Measurements from ENCODE around the gene OR51M1.

GRCh38 chr11:5368502-5369043 is 15.0 kb upstream of the OR51M1 start:
- TF ChIP-seq, protein P1, sequence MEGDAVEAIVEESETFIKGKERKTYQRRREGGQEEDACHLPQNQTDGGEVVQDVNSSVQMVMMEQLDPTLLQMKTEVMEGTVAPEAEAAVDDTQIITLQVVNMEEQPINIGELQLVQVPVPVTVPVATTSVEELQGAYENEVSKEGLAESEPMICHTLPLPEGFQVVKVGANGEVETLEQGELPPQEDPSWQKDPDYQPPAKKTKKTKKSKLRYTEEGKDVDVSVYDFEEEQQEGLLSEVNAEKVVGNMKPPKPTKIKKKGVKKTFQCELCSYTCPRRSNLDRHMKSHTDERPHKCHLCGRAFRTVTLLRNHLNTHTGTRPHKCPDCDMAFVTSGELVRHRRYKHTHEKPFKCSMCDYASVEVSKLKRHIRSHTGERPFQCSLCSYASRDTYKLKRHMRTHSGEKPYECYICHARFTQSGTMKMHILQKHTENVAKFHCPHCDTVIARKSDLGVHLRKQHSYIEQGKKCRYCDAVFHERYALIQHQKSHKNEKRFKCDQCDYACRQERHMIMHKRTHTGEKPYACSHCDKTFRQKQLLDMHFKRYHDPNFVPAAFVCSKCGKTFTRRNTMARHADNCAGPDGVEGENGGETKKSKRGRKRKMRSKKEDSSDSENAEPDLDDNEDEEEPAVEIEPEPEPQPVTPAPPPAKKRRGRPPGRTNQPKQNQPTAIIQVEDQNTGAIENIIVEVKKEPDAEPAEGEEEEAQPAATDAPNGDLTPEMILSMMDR (IDR thresholded peaks at IDR 0.05; ENCODE audit: low read depth, low read length), result no peak
- TF ChIP-seq EZH2phosphoT487 (IDR thresholded peaks at IDR 0.05; ENCODE audit: low read depth), result no peak
